KMS-11 (cell line): ENCODE data around the gene AKT2.

Experiments
- H2AFZ ChIP-seq: fragments of 200-600 bp; sonication (generic); 2 replicates; pipeline ENCODE4 v1.6.1; 2016; ENCODE audit warnings: antibody characterized with exemption, mixed run types, low read depth
- H3K27ac ChIP-seq: fragments of 200-600 bp; sonication (generic); 2 replicates; pipeline ENCODE4 v1.6.1; 2016; ENCODE audit warnings: mild to moderate bottlenecking, mixed run types
- H3K27me3 ChIP-seq: fragments of 200-600 bp; sonication (generic); 2 replicates; pipeline ENCODE4 v1.6.1; 2017; ENCODE audit warnings: mild to moderate bottlenecking, low read depth, mixed run types, moderate library complexity; ENCODE audit not compliant: insufficient read depth
- H3K36me3 ChIP-seq: fragments of 200-600 bp; sonication (generic); 2 replicates; pipeline ENCODE4 v1.6.1; 2017; ENCODE audit warnings: mild to moderate bottlenecking, mixed run types; ENCODE audit not compliant: insufficient read depth
- H3K4me1 ChIP-seq: fragments of 200-600 bp; sonication (generic); 2 replicates; pipeline ENCODE4 v1.6.1; 2016; ENCODE audit warnings: mild to moderate bottlenecking, low read depth, mixed run types; ENCODE audit not compliant: poor library complexity, severe bottlenecking
- H3K4me2 ChIP-seq: fragments of 200-600 bp; sonication (generic); 2 replicates; pipeline ENCODE4 v1.7.0; 2016; ENCODE audit warnings: mild to moderate bottlenecking, mixed run types
- H3K4me3 ChIP-seq: fragments of 200-600 bp; sonication (generic); IDR thresholded peaks from 2 replicates; pipeline ENCODE4 v1.6.1; 2017; ENCODE audit warnings: low read depth, low read length, mixed read lengths; ENCODE audit not compliant: insufficient read depth
- H3K79me2 ChIP-seq: fragments of 200-600 bp; sonication (generic); 2 replicates; pipeline ENCODE4 v1.6.1; 2016; ENCODE audit warnings: low read depth, mixed run types; ENCODE audit not compliant: insufficient read depth
- H3K9ac ChIP-seq: fragments of 200-600 bp; sonication (generic); 2 replicates; pipeline ENCODE4 v1.6.1; 2016; ENCODE audit warnings: mild to moderate bottlenecking, mixed run types
- H4K20me1 ChIP-seq: fragments of 200-600 bp; sonication (generic); 2 replicates; pipeline ENCODE4 v1.6.1; 2016; ENCODE audit warnings: mild to moderate bottlenecking, mixed run types; ENCODE audit not compliant: insufficient read depth
- CTCF ChIP-seq: fragments of 200-600 bp; sonication (generic); conservative IDR thresholded peaks from 2 replicates; pipeline ENCODE4 v1.6.1; 2017; ENCODE audit warnings: low read depth, mild to moderate bottlenecking, antibody characterized with exemption, low read length, moderate library complexity, mixed read lengths

AKT2 gene

GRCh38 chr19:40216777-40217026, 68.4 kb downstream of the AKT2 start:
- no peak overlapping the region for H3K4me2 ChIP-seq
- H3K27me3 ChIP-seq: no peaks in the 10 kb centered on the region; the same call in 1 of the 2 replicates
- H3K9ac ChIP-seq: no peak overlapping the region
- H3K79me2 ChIP-seq: no peaks in the 10 kb centered on the region
- H3K4me1 ChIP-seq: no peaks in the 10 kb centered on the region
- no peaks in the 10 kb centered on the region for H3K36me3 ChIP-seq
- H2AFZ ChIP-seq: no peak overlapping the region
- no peak overlapping the region for H3K4me3 ChIP-seq
- TF ChIP-seq CTCF: no peak
- no peaks in the 10 kb centered on the region for H4K20me1 ChIP-seq
- H3K27ac ChIP-seq: no peak overlapping the region

GRCh38 chr19:40216013-40216776, 69.0 kb downstream of the AKT2 start:
- no peaks in the 10 kb centered on the region; the same call in 1 of the 2 replicates for H3K27me3 ChIP-seq
- no peaks in the 10 kb centered on the region for H3K4me1 ChIP-seq
- H2AFZ ChIP-seq: no peak overlapping the region
- H3K4me3 ChIP-seq: no peak overlapping the region
- H3K27ac ChIP-seq: no peak overlapping the region
- H3K9ac ChIP-seq: no peak overlapping the region
- no peak overlapping the region for H3K4me2 ChIP-seq
- no peaks in the 10 kb centered on the region for H4K20me1 ChIP-seq
- no peaks in the 10 kb centered on the region for H3K79me2 ChIP-seq
- no peaks in the 10 kb centered on the region for H3K36me3 ChIP-seq
- no peak for TF ChIP-seq CTCF

GRCh38 chr19:40214936-40215335, 70.2 kb downstream of the AKT2 start:
- no peak overlapping the region for H3K9ac ChIP-seq
- no peak overlapping the region for H3K27ac ChIP-seq
- no peak overlapping the region for H3K4me2 ChIP-seq
- no peaks in the 10 kb centered on the region; the same call in 1 of the 2 replicates for H3K27me3 ChIP-seq
- no peaks in the 10 kb centered on the region for H3K36me3 ChIP-seq
- H3K79me2 ChIP-seq: no peaks in the 10 kb centered on the region
- H3K4me3 ChIP-seq: no peak overlapping the region
- H3K4me1 ChIP-seq: no peaks in the 10 kb centered on the region
- TF ChIP-seq CTCF: no peak
- no peaks in the 10 kb centered on the region for H4K20me1 ChIP-seq
- no peak overlapping the region for H2AFZ ChIP-seq

DNA sequence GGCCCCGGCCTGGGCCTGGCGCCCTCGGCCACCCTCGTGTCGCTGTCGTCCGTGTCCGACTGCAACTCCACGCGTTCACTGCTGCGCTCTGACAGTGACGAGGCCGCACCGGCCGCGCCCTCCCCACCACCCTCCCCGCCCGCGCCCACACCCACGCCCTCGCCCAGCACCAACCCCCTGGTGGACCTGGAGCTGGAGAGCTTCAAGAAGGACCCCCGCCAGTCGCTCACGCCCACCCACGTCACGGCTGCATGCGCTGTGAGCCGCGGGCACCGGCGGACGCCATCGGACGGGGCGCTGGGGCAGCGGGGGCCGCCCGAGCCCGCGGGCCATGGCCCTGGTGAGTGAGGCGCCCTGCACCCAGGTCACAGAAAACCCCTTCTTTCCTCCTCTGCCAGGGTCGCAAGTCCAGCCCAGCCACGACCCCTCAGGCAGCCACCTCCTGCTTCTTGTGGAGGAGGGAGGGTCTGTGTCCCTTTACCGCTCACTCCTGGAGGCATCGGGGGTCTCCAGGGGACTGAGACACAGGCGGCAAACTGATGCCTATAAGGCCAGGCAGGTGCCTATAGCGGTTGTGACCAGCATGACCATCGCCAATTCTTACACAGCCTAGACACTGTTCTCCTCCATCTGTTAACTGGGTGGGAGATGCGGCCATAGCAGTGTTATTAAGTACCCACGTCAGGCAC, 71.1 kb downstream of the AKT2 start:
- H3K9ac ChIP-seq: no peak overlapping the region
- no peak for TF ChIP-seq CTCF
- H3K4me1 ChIP-seq: no peaks in the 10 kb centered on the region
- no peak overlapping the region for H3K27ac ChIP-seq
- no peak overlapping the region for H2AFZ ChIP-seq
- H3K27me3 ChIP-seq: no peaks in the 10 kb centered on the region; the same call in 1 of the 2 replicates
- no peak overlapping the region for H3K4me2 ChIP-seq
- H3K79me2 ChIP-seq: no peaks in the 10 kb centered on the region
- H4K20me1 ChIP-seq: no peaks in the 10 kb centered on the region
- no peaks in the 10 kb centered on the region for H3K36me3 ChIP-seq
- no peak overlapping the region for H3K4me3 ChIP-seq
